K562 (cell line): Measurements from ENCODE around the gene ERCC6. TPM values are rescaled to one million over a fixed set of nuclear protein-coding genes. Genes with fewer than 3 reads are reported as not detected.

Experiments
- ATAC-seq: fragments of 200-7000 bp; cut with Tn5 transposase; 3 replicates; pipeline ENCODE4 v1.9.1; 2020; ENCODE audit warnings: moderate library complexity
- BruUV-seq: library from RNA; stranded (reverse); fragments of 400-500 nt; replicated peaks from 2 replicates; lab custom pipeline; 2021; lab: Mats Ljungman, UMichigan
- CTCF ChIA-PET: fragments of 300-600 bp; formaldehyde crosslinking; extraction: SDS; loops from one replicate; lab custom pipeline; 2021; ENCODE audit warnings: low intra/inter-chr PET ratio; lab: Yijun Ruan, JAX
- POLR2A ChIA-PET: fragments of 300-600, 350-650 bp; sonication (Branson Sonifier 250); formaldehyde crosslinking; extraction: SDS; loops from one replicate; lab custom pipeline; 2021; ENCODE audit warnings: antibody characterized with exemption, inconsistent platforms; lab: Yijun Ruan, JAX
- DNase-seq, 4 experiments: peaks; one replicate each; pipeline versions ENCODE4 v3.0.0 to v3.0.0-alpha.2; 2011 to 2018; ENCODE audit warnings: low spot score in 3 of 4, mixed read lengths in 3 of 4; ENCODE audit errors: extremely low read depth in 1 of 4
- FAIRE-seq: peaks from 2 replicates; lab custom pipeline; 2011; peaks lifted over from hg19 to GRCh38; lab: Jason Lieb, UNC
- H2AFZ ChIP-seq: 2 replicates; pipeline ENCODE4 v1.6.0; 2011; ENCODE audit warnings: low read depth, low read length, control low read depth, inconsistent platforms
- H3K27ac ChIP-seq: fragments of 200-600 bp; 3 replicates; pipeline ENCODE4 v1.8.0; 2011; ENCODE audit warnings: low read depth, mild to moderate bottlenecking, control low read depth, inconsistent platforms, low read length, moderate library complexity, mixed read lengths; ENCODE audit errors: extremely low read depth
- H3K27me3 ChIP-seq, 2 experiments: fragments of 300-600 bp in 1 of 2; 2 replicates in 1 of 2; 3 replicates in 1 of 2; pipeline versions ENCODE4 v1.6.0 to v1.8.0; 2011; ENCODE audit warnings: inconsistent platforms in 2 of 2, low read length in 2 of 2, mild to moderate bottlenecking in 1 of 2, mixed read lengths in 1 of 2, moderate library complexity in 1 of 2; ENCODE audit not compliant: control insufficient read depth in 2 of 2, insufficient read depth in 2 of 2
- H3K36me3 ChIP-seq: fragments of 300-600 bp; 3 replicates; pipeline ENCODE4 v1.8.0; 2011; ENCODE audit warnings: mild to moderate bottlenecking, low read length, inconsistent platforms; ENCODE audit not compliant: control insufficient read depth, insufficient read depth
- H3K4me1 ChIP-seq, 2 experiments: fragments of 200-600 bp in 1 of 2; replicated peaks in 1 of 2; 2 replicates in 1 of 2; 3 replicates in 1 of 2; pipeline versions ENCODE4 v1.5.1 to v1.8.0; 2011; ENCODE audit warnings: inconsistent platforms in 2 of 2, low read length in 2 of 2, mild to moderate bottlenecking in 1 of 2, mixed read lengths in 1 of 2, moderate library complexity in 1 of 2; ENCODE audit not compliant: control insufficient read depth in 2 of 2, insufficient read depth in 2 of 2
- H3K4me2 ChIP-seq: 2 replicates; pipeline ENCODE4 v1.6.1; 2011; ENCODE audit warnings: low read length, control low read depth, inconsistent platforms, mixed read lengths; ENCODE audit not compliant: insufficient read depth
- H3K4me3 ChIP-seq: fragments of 200-600 bp; sonication (generic), shearing (Covaris generic); 2 replicates; pipeline ENCODE4 v1.5.1; 2016; ENCODE audit warnings: control low read depth, inconsistent platforms
- H3K79me2 ChIP-seq: fragments of 200-600 bp; 3 replicates; pipeline ENCODE4 v1.8.0; 2011; ENCODE audit warnings: low read length, inconsistent platforms; ENCODE audit not compliant: control insufficient read depth, insufficient read depth
- H3K9ac ChIP-seq, 2 experiments: 2 replicates each; pipeline versions ENCODE4 v1.6.0 to v1.6.1; 2011; ENCODE audit warnings: low read depth in 2 of 2, low read length in 2 of 2, control low read depth in 1 of 2, inconsistent platforms in 1 of 2, mild to moderate bottlenecking in 1 of 2, mixed read lengths in 1 of 2; ENCODE audit not compliant: insufficient read depth in 1 of 2
- H3K9me1 ChIP-seq: one replicate; pipeline ENCODE4 v1.6.0; 2011; ENCODE audit warnings: inconsistent platforms, mild to moderate bottlenecking, low read length, moderate library complexity; ENCODE audit not compliant: control insufficient read depth, insufficient read depth
- H3K9me3 ChIP-seq: replicated peaks from 2 replicates; pipeline ENCODE4 v1.5.1; 2011; ENCODE audit warnings: low read depth, low read length, inconsistent platforms; ENCODE audit not compliant: control insufficient read depth, insufficient read depth
- H4K20me1 ChIP-seq: replicated peaks from 2 replicates; pipeline ENCODE4 v1.6.1; 2011; ENCODE audit warnings: low read length, inconsistent platforms, mixed read lengths; ENCODE audit not compliant: control insufficient read depth, insufficient read depth
- NCOA2 ChIP-seq, 2 experiments: fragments of 450-650 bp; IDR thresholded peaks; 2 replicates each; pipeline ENCODE4 v1.6.1; 2018; ENCODE audit warnings: mild to moderate bottlenecking in 2 of 2, moderate library complexity in 1 of 2; ENCODE audit not compliant: partially characterized antibody in 2 of 2
- XRCC4 ChIP-seq: IDR thresholded peaks from one replicate; pipeline ENCODE4 v1.6.1; 2011; ENCODE audit not compliant: insufficient read depth, insufficient read length; ENCODE audit errors: extremely low read depth
- YBX1 ChIP-seq: fragments of 450-650 bp; IDR thresholded peaks from 2 replicates; pipeline ENCODE4 v1.7.1; 2016; ENCODE audit warnings: mild to moderate bottlenecking
- ZNF121 ChIP-seq: sonication (generic); formaldehyde crosslinking; conservative IDR thresholded peaks from 2 replicates; pipeline ENCODE4 v1.8.0; 2022; ENCODE audit warnings: missing genetic modification reagents
- WGBS: fragments of 100-300 bp; shearing (Covaris generic); methylation state at CpG from one replicate; pipeline ENCODE4 v1.1.6; 2016; ENCODE audit warnings: low coverage, mixed read lengths; ENCODE audit not compliant: insufficient coverage; ENCODE audit errors: missing lambda C conversion rate; 5-methylcytosine and 5-hydroxymethylcytosine counted together
- in situ Hi-C: fragments of 300-500 bp; cut with MboI; formaldehyde crosslinking; loops from 4 replicates; pipeline ENCODE4 v1.15.0; 2018; ENCODE audit warnings: inconsistent platforms, mixed read lengths
- intact Hi-C: fragments of 100-400 bp; cut with micrococcal nuclease; formaldehyde crosslinking; loops from 2 replicates; pipeline ENCODE4 v1.14.2; 2022
- polyA plus RNA-seq, 8 experiments: library from polyadenylated mRNA; depleted of rRNA in 4 of 8; stranded (reverse) in 5 of 8; unstranded in 3 of 8; fragments of >200 nt; fragmentation: Nextera tagmentation in 2 of 8; fragmentation: Illumina TruSeq in 1 of 8; extraction: Ambion mirVana in 2 of 8; extraction: Trizol in 1 of 8; gene quantifications; 2 replicates each; pipeline versions ENCODE4 v1.2.1 to v1.2.3, GENCODE V29; 2011 to 2014; ENCODE audit warnings: inconsistent platforms in 1 of 8, missing spikeins in 1 of 8
- total RNA-seq, 7 experiments: library from RNA; depleted of rRNA in 6 of 7; stranded (reverse); fragments of >200 nt in 6 of 7; fragmentation: Illumina TruSeq in 2 of 7; extraction: Trizol in 2 of 7; gene quantifications; 2 replicates each; pipeline versions ENCODE4 v1.2.1 to v1.2.3, GENCODE V29; 2011 to 2021; ENCODE audit warnings: low replicate concordance in 1 of 7
- TF ChIP-seq, protein P1 (sequence below): fragments of 450-650 bp; formaldehyde crosslinking; IDR thresholded peaks from 2 replicates; pipeline ENCODE4 v1.4.0; 2020; ENCODE audit warnings: mild to moderate bottlenecking, mixed read lengths

ERCC6 gene
- total and polyA plus RNA-seq, 9 of the 15 experiments (the other 6 are each of a cell fraction or from before 2014, with no cell fraction given): 7.8 to 17.7 (median 11.8) TPM

DNA sequence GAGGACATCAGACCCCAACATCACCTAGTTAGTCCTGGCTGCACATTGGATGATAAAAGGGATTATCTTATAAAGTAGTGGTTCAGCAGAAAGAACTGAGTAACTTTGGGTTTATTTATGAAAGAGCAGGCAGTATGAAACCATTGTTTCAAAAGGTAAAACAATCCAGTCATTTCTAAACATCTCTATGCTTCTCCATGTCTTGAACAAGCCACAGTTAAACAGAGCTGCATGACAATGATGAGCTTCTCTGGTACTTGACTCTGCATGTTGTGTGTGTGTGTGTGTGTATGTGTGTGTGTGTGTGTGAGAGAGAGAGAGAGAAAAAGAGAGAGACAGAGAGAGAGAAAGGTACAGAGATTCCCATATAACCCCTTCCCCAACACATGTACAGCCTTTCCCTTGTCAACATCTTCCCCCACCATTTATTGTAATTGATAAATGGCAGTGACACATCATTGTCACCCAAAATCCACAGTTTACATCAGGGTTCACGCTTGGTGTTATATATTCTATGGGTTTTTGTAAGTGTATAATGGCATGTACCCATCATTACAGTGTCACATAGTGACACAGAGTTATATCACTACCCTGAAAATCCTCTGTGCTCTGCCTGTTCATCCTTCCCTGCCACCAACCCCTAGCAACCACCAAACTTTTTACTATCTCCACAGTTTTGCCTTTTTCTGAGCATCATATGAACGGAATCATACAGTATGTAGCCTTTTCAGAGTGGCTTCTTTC is 38.4 kb upstream of the ERCC6 start:
- Histone ChIP-seq H3K4me3 (no peak overlapping the region), H3K36me3 (no peaks in the 10 kb centered on the region), H3K27me3 (peaks cover 5 to 17% of the 10 kb centered on the region in 2 experiments; a peak in 2 of 5 replicates), H3K79me2 (no peaks in the 10 kb centered on the region), H3K4me1 (peaks cover 0 to 4% of the 10 kb centered on the region in 2 experiments; a peak in 2 of 5 replicates), H3K4me2 (no peak overlapping the region), H3K27ac (no peak overlapping the region), H3K9ac (no peak overlapping the region), H2AFZ (no peak overlapping the region), H4K20me1 (no peaks in the 10 kb centered on the region), H3K9me1 (no peaks in the 10 kb centered on the region), H3K9me3 (no peaks in the 10 kb centered on the region)
- DNase-seq (no peak), ATAC-seq (no peak), FAIRE-seq (no peak)
- ChIA-PET CTCF (no interaction called here), POLR2A (no interaction called here)
- no TSS peak for BruUV-seq
- no peak for TF ChIP-seq XRCC4
- intact Hi-C loops: no loop called here
- in situ Hi-C loops: loop anchor here (25.0 kb wide), 1 partner anchor 660 kb away; no protein-coding TSS in a partner anchor
- WGBS: 0% methylated on average over 2 of the region's 2 CpGs

DNA sequence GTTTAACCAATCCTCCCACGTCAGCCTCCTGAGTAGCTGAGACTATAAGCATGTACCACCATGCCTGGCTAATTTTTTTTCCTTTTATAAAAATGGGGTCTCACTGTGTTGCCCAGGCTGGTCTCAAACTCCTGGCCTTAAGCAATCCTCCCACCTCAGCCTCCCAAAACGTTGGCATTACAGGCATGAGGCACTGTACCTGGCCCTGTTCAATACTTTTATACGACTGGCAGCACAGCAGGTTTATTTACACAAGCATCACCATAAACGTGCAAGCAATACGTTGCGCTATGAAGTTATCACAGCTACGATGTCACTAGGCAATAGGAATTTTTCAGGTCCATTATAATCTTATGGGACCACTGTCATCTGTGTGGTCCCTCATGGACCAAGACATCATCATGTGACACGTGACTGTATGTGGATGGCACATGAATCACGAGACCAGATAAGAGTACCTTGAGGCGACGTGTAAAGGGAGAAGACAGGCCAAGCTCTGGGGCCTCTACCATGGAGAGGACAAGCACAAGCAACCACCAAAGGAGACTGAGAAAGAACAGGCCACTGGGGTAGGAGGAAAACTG is 36.7 kb upstream of the ERCC6 start:
- no peak for ATAC-seq
- Histone ChIP-seq H3K36me3 (no peaks in the 10 kb centered on the region), H3K4me2 (no peak overlapping the region), H3K9ac (no peak overlapping the region), H3K9me3 (no peaks in the 10 kb centered on the region), H3K79me2 (no peaks in the 10 kb centered on the region), H3K4me1 (peaks cover 0 to 4% of the 10 kb centered on the region in 2 experiments; a peak in 3 of 5 replicates), H4K20me1 (no peaks in the 10 kb centered on the region), H3K27me3 (peaks cover 5 to 24% of the 10 kb centered on the region in 2 experiments; a peak in 2 of 5 replicates), H3K27ac (no peak overlapping the region), H2AFZ (no peak overlapping the region), H3K9me1 (no peaks in the 10 kb centered on the region), H3K4me3 (no peak overlapping the region)
- BruUV-seq: no TSS peak
- POLR2A ChIA-PET: no interaction called here
- FAIRE-seq: no peak
- in situ Hi-C loops: loop anchor here (25.0 kb wide), 1 partner anchor 662 kb away; no protein-coding TSS in a partner anchor
- CTCF ChIA-PET: no interaction called here
- DNase-seq: no peak
- 4% methylated on average over 11 of the region's 11 CpGs for WGBS
- 0 out of 2 replicates have a peak, but pooled peaks have one; percentile 28 for TF ChIP-seq ZNF121 (CRISPR knock-in tag)
- TF ChIP-seq, protein P1, sequence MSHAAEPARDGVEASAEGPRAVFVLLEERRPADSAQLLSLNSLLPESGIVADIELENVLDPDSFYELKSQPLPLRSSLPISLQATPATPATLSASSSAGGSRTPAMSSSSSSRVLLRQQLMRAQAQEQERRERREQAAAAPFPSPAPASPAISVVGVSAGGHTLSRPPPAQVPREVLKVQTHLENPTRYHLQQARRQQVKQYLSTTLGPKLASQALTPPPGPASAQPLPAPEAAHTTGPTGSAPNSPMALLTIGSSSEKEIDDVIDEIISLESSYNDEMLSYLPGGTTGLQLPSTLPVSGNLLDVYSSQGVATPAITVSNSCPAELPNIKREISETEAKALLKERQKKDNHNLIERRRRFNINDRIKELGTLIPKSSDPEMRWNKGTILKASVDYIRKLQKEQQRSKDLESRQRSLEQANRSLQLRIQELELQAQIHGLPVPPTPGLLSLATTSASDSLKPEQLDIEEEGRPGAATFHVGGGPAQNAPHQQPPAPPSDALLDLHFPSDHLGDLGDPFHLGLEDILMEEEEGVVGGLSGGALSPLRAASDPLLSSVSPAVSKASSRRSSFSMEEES (CRISPR knock-in tag): peak; percentile 81
- no peak for TF ChIP-seq NCOA2 (IDR thresholded peaks at IDR 0.05; ENCODE audit: partially characterized antibody in 2 of 2)
- TF ChIP-seq YBX1: no peak
- intact Hi-C loops: no loop called here
